Neural cell (in vitro differentiated cells): ENCODE measurements around the gene VAT1L.

Source experiments
- CTCF ChIP-seq: fragments of 450-650 bp; IDR thresholded peaks from 2 replicates; pipeline ENCODE4 v1.5.1; 2014; ENCODE audit warnings: antibody characterized with exemption, mild to moderate bottlenecking, moderate library complexity; ENCODE audit not compliant: poor library complexity, severe bottlenecking
- POLR2AphosphoS5 ChIP-seq: IDR thresholded peaks from 2 replicates; pipeline ENCODE4 v1.6.1; 2012

- TF ChIP-seq CTCF (no peak), POLR2AphosphoS5 (no peak)
Observed at GRCh38 chr16:77956231-77956630, 167.9 kb downstream of the VAT1L start.
